HEK293 (cell line): ENCODE results near the gene PPP6R3.

Source experiments
- CTCF ChIA-PET: fragments of 350-600 bp; formaldehyde crosslinking; extraction: SDS; loops from one replicate; lab custom pipeline; 2021; ENCODE audit warnings: antibody characterized with exemption; lab: Yijun Ruan, JAX
- POLR2A ChIA-PET: fragments of 300-600 bp; formaldehyde crosslinking; extraction: SDS; loops from one replicate; lab custom pipeline; 2020; ENCODE audit warnings: antibody characterized with exemption, inconsistent platforms; lab: Yijun Ruan, JAX
- H3K27ac ChIP-seq: fragments of 200-500 bp; sonication (Bioruptor generic); 2 replicates; pipeline ENCODE4 v1.5.1; 2014; ENCODE audit warnings: low read depth, low read length, control low read depth, inconsistent platforms; ENCODE audit errors: extremely low read depth
- H3K36me3 ChIP-seq, 2 experiments: fragments of 200-500 bp in 1 of 2; sonication (Bioruptor generic) in 1 of 2; 1 replicate in 1 of 2; 2 replicates in 1 of 2; pipeline ENCODE4 v1.5.1; 2014 to 2017; ENCODE audit warnings: inconsistent platforms in 2 of 2, low read length in 2 of 2; ENCODE audit not compliant: control insufficient read depth in 2 of 2, insufficient read depth in 1 of 2
- H3K4me1 ChIP-seq: fragments of 200-500 bp; sonication (Bioruptor generic); 2 replicates; pipeline ENCODE4 v1.5.1; 2014; ENCODE audit warnings: mild to moderate bottlenecking, low read length, inconsistent platforms; ENCODE audit not compliant: control insufficient read depth, insufficient read depth
- H3K4me3 ChIP-seq: 2 replicates; pipeline ENCODE4 v1.5.1; 2011; ENCODE audit warnings: low read depth, mild to moderate bottlenecking, control low read depth, low read length, moderate library complexity
- H3K9me3 ChIP-seq: fragments of 200-500 bp; sonication (Bioruptor generic); 2 replicates; pipeline ENCODE4 v1.5.1; 2014; ENCODE audit warnings: low read depth, low read length, inconsistent platforms; ENCODE audit not compliant: control insufficient read depth, insufficient read depth
- BCL11A ChIP-seq: fragments of 450-650 bp; formaldehyde crosslinking; IDR thresholded peaks from 2 replicates; pipeline ENCODE4 v1.5.1; 2016; ENCODE audit warnings: low read depth, missing biosample characterization, missing genetic modification characterization
- GLIS1 ChIP-seq: fragments of 450-650 bp; formaldehyde crosslinking; IDR thresholded peaks from 2 replicates; pipeline ENCODE4 v1.5.1; 2016; ENCODE audit warnings: missing biosample characterization, missing genetic modification characterization
- GLIS2 ChIP-seq: fragments of 450-650 bp; formaldehyde crosslinking; IDR thresholded peaks from 2 replicates; pipeline ENCODE4 v1.5.1; 2016; ENCODE audit warnings: missing biosample characterization, missing genetic modification characterization
- MYNN ChIP-seq: fragments of 450-650 bp; formaldehyde crosslinking; IDR thresholded peaks from 2 replicates; pipeline ENCODE4 v1.5.1; 2016; ENCODE audit warnings: missing biosample characterization, missing genetic modification characterization, borderline replicate concordance
- SALL2 ChIP-seq: fragments of 450-650 bp; formaldehyde crosslinking; IDR thresholded peaks from 2 replicates; pipeline ENCODE4 v1.5.0; 2017; ENCODE audit warnings: missing biosample characterization, mild to moderate bottlenecking, missing genetic modification characterization, borderline replicate concordance
- YY2 ChIP-seq: fragments of 450-650 bp; formaldehyde crosslinking; IDR thresholded peaks from 2 replicates; pipeline ENCODE4 v1.5.1; 2016; ENCODE audit warnings: missing biosample characterization, missing genetic modification characterization
- ZBTB26 ChIP-seq: fragments of 450-650 bp; formaldehyde crosslinking; optimal IDR thresholded peaks from 2 replicates; pipeline ENCODE3; 2016; ENCODE audit warnings: missing biosample characterization, mild to moderate bottlenecking, missing genetic modification characterization
- ZNF112 ChIP-seq: fragments of 450-650 bp; formaldehyde crosslinking; IDR thresholded peaks from 2 replicates; pipeline ENCODE4 v1.5.0; 2017; ENCODE audit warnings: missing biosample characterization, missing genetic modification characterization
- ZNF175 ChIP-seq: fragments of 450-650 bp; formaldehyde crosslinking; IDR thresholded peaks from 2 replicates; pipeline ENCODE4 v1.5.1; 2016; ENCODE audit warnings: missing biosample characterization, missing genetic modification characterization
- ZNF18 ChIP-seq: fragments of 450-650 bp; formaldehyde crosslinking; IDR thresholded peaks from 2 replicates; pipeline ENCODE4 v1.5.1; 2016; ENCODE audit warnings: missing biosample characterization, missing genetic modification characterization
- ZNF214 ChIP-seq: fragments of 450-650 bp; formaldehyde crosslinking; IDR thresholded peaks from 2 replicates; pipeline ENCODE4 v1.5.1; 2017; ENCODE audit warnings: missing biosample characterization, mild to moderate bottlenecking, missing genetic modification characterization, borderline replicate concordance
- ZNF280D ChIP-seq: fragments of 450-650 bp; formaldehyde crosslinking; IDR thresholded peaks from 2 replicates; pipeline ENCODE4 v1.5.1; 2016; ENCODE audit warnings: missing biosample characterization, missing genetic modification characterization
- ZNF292 ChIP-seq: fragments of 450-650 bp; formaldehyde crosslinking; IDR thresholded peaks from 2 replicates; pipeline ENCODE4 v1.5.1; 2016; ENCODE audit warnings: low read depth, missing biosample characterization, missing genetic modification characterization, borderline replicate concordance
- ZNF501 ChIP-seq: fragments of 450-650 bp; formaldehyde crosslinking; IDR thresholded peaks from 2 replicates; pipeline ENCODE4 v1.5.1; 2016; ENCODE audit warnings: missing biosample characterization, missing genetic modification characterization
- ZNF670 ChIP-seq: fragments of 450-650 bp; formaldehyde crosslinking; IDR thresholded peaks from 2 replicates; pipeline ENCODE4 v1.5.1; 2016; ENCODE audit warnings: missing biosample characterization, missing genetic modification characterization, low read depth
- ZNF791 ChIP-seq: fragments of 450-650 bp; formaldehyde crosslinking; IDR thresholded peaks from 2 replicates; pipeline ENCODE4 v1.5.1; 2016; ENCODE audit warnings: missing biosample characterization, missing genetic modification characterization
- ZXDB ChIP-seq: fragments of 450-650 bp; formaldehyde crosslinking; IDR thresholded peaks from 2 replicates; pipeline ENCODE4 v1.5.1; 2016; ENCODE audit warnings: missing biosample characterization, missing genetic modification characterization
- TF ChIP-seq, protein P1 (sequence below): fragments of 450-650 bp; IDR thresholded peaks from 2 replicates; pipeline ENCODE4 v1.5.1; 2018; ENCODE audit warnings: missing biosample characterization, missing genetic modification characterization

PPP6R3 gene

DNA sequence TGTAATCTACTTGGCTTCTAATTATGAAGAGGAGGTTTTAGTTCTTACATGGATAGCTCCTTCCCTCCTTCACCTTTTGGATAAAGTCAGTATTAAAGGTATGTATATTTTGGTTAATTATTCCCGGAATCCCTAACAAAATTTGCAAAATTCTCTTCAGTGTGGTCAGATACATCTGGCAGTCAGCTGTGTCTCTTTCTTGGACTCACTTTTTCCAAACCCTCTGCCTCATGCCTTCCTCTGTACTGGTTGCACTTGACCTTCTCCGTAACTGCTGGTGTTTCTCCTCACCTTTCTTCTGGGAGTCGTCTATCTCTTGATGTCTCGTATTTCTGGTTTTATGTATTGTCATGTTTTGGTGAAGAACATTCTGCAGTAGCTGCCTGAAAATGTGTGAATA is 62.5 kb downstream of the PPP6R3 start (continued):
- TF ChIP-seq ZNF501 (tag by site-specific recombination) = no peak
- TF ChIP-seq ZNF292 (tag by site-specific recombination) = no peak
- TF ChIP-seq BCL11A (tag by site-specific recombination) = no peak
- no peak for TF ChIP-seq ZNF112
- TF ChIP-seq GLIS2 (tag by site-specific recombination) = no peak

- Histone ChIP-seq H3K27ac (no peak overlapping the region), H3K36me3 (peaks cover 0 to 83% of the 10 kb centered on the region in 2 experiments; a peak in 2 of 3 replicates), H3K9me3 (no peaks in the 10 kb centered on the region), H3K4me3 (no peak overlapping the region), H3K4me1 (no peaks in the 10 kb centered on the region)
- POLR2A ChIA-PET = interaction anchor here (1.6 kb wide), 1 partner anchor 63 kb away, joined by 5 read pairs; the partner anchor contains the start of gene PPP6R3
- TF ChIP-seq ZXDB (no peak), ZNF214 (no peak), ZNF18 (tag by site-specific recombination) (no peak), GLIS1 (tag by site-specific recombination) (no peak), ZNF670 (tag by site-specific recombination) (no peak)
- TF ChIP-seq, protein P1, sequence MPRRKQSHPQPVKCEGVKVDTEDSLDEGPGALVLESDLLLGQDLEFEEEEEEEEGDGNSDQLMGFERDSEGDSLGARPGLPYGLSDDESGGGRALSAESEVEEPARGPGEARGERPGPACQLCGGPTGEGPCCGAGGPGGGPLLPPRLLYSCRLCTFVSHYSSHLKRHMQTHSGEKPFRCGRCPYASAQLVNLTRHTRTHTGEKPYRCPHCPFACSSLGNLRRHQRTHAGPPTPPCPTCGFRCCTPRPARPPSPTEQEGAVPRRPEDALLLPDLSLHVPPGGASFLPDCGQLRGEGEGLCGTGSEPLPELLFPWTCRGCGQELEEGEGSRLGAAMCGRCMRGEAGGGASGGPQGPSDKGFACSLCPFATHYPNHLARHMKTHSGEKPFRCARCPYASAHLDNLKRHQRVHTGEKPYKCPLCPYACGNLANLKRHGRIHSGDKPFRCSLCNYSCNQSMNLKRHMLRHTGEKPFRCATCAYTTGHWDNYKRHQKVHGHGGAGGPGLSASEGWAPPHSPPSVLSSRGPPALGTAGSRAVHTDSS = no peak
- CTCF ChIA-PET = interaction anchor here (2.7 kb wide), 1 partner anchor 60 kb away, joined by 12 read pairs; no protein-coding TSS in a partner anchor
Observed at GRCh38 chr11:68523743-68524142, 63.2 kb downstream of the PPP6R3 start.

DNA sequence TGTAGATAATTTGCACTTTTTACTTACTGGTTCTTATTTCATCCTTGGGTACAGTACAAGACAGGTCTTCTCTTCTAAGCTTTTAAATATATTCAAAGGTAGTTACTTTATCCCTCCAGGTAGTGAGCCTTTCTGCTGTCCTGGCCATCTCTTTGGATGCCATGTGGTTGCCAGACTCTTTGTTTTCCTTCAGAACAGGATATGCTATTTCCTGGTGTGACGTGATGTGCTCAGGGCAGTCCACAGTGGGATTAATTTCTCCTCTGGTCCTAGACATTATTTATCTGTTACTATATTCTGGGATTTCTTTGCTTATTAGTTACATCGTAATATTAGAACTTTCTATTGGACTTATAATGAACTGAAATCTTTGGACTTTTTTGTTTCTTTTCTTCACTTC is 63.7 kb downstream of the PPP6R3 start:
- CTCF ChIA-PET = interaction anchor here (1.8 to 2.7 kb wide), 2 partner anchors 18 to 60 kb away, joined by 7 to 12 read pairs; no protein-coding TSS in a partner anchor
- H3K36me3 ChIP-seq = peaks cover 0 to 84% of the 10 kb centered on the region in 2 experiments; a peak in 2 of 3 replicates
- TF ChIP-seq MYNN (tag by site-specific recombination) = no peak
- no peak for TF ChIP-seq SALL2 (tag by site-specific recombination)
- TF ChIP-seq YY2 (tag by site-specific recombination) = no peak
- TF ChIP-seq ZNF280D (tag by site-specific recombination) = no peak
- TF ChIP-seq ZNF175 (tag by site-specific recombination) = no peak
- no peak for TF ChIP-seq ZBTB26 (tag by site-specific recombination)
- no peak for TF ChIP-seq ZNF791 (tag by site-specific recombination)

More for the DNA sequence above, 63.7 kb downstream of the PPP6R3 start:
- no peak overlapping the region for H3K27ac ChIP-seq
- no peak overlapping the region for H3K4me3 ChIP-seq
- H3K9me3 ChIP-seq = no peaks in the 10 kb centered on the region
- no peaks in the 10 kb centered on the region for H3K4me1 ChIP-seq
- POLR2A ChIA-PET = interaction anchor here (1.6 kb wide), 1 partner anchor 64 kb away, joined by 5 read pairs; the partner anchor contains the start of gene PPP6R3
